ENCODE data around the gene ATP5PB.

Gene ATP5PB

DNA sequence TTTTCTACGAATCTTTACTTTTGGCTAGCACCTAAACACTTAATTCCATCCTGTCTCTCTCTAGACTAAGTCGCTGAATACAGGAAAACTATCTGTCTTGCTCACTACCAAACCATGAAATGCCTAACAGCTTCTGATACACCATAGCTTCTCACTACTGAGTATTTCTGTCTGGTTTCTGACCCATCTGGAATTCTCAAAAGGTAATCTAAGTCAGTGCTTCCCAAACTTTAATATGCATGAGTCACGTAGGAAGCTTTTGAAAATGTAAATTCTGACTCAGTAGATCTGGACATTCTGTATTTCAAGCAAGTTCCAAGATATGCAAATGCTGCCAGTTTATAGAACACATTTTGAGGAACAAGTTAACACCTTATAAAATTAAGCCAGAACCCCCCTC lies 12.5 kb upstream of the ATP5PB start:
- DNase-seq (no peak), ATAC-seq (ENCODE audit: insufficient read depth, low read depth) (no peak)
- Histone ChIP-seq H3K9ac (ENCODE audit: low read depth, low read length) (no peak overlapping the region), H3K4me1 (ENCODE audit: insufficient read depth, low read length) (no peaks in the 10 kb centered on the region), H3K36me3 (ENCODE audit: insufficient read depth, low read length) (peaks cover 43% of the 10 kb centered on the region), H3K79me2 (ENCODE audit: insufficient read depth, low read length) (no peaks in the 10 kb centered on the region), H3K4me3 (ENCODE audit: low read depth in 1 of 2, low read length in 2 of 2) (no peak overlapping the region), H4K20me1 (ENCODE audit: insufficient read depth, low read length) (no peaks in the 10 kb centered on the region), H2AFZ (ENCODE audit: low read depth, low read length) (no peak overlapping the region), H3K9me3 (ENCODE audit: insufficient read depth, low read length, severe bottlenecking) (no peaks in the 10 kb centered on the region), H3K27ac (ENCODE audit: low read length) (no peak overlapping the region), H3K4me2 (ENCODE audit: insufficient read depth, low read length) (no peak overlapping the region), H3K27me3 (ENCODE audit: insufficient read depth, low read length, poor library complexity) (no peaks in the 10 kb centered on the region)
- TF ChIP-seq, protein P1, sequence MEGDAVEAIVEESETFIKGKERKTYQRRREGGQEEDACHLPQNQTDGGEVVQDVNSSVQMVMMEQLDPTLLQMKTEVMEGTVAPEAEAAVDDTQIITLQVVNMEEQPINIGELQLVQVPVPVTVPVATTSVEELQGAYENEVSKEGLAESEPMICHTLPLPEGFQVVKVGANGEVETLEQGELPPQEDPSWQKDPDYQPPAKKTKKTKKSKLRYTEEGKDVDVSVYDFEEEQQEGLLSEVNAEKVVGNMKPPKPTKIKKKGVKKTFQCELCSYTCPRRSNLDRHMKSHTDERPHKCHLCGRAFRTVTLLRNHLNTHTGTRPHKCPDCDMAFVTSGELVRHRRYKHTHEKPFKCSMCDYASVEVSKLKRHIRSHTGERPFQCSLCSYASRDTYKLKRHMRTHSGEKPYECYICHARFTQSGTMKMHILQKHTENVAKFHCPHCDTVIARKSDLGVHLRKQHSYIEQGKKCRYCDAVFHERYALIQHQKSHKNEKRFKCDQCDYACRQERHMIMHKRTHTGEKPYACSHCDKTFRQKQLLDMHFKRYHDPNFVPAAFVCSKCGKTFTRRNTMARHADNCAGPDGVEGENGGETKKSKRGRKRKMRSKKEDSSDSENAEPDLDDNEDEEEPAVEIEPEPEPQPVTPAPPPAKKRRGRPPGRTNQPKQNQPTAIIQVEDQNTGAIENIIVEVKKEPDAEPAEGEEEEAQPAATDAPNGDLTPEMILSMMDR (IDR thresholded peaks at IDR 0.05; ENCODE audit: borderline replicate concordance, extremely low read depth, low read length, poor library complexity, severe bottlenecking): no peak
- no peak for TF ChIP-seq EZH2 (IDR thresholded peaks at IDR 0.05; ENCODE audit: borderline replicate concordance, low read depth, low read length, severe bottlenecking)

DNA sequence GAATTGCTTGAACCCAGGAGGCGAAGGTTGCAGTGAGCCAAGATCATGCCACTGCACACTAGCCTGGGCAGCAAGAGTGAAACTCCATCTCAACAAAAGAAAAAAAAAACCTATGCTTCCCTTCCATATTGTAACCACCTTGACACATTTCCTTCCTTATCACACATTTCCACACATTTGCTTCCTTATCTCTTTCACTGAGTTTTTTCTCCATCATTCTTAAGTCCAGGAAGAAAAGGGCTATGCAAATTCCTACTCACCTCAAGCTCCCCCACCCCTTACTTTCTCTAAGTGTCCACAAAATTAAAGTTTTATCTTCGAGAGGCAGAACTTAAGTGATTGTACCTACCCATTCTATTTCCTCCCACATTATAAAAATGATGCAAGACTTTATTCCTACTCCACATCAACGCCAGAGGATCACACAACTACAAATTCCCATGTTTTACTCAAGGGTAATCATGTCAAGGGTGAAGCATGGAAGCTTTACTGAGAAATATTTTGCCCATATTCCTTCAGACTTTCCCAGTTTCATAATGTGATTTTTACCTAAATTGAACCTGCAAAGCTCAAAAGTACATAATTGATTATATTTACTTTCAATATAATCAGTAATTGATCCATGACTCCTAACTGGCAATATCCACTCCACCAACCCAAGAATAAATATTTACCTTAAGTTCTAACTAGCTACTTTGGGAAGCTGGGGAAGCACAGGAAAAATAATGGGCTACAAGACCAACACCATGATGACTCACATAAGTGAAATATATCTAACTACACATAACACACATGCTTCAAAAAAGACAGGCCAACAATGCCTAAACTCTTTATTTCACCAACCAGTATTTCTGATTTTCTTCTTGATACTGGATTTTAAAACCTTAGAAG lies 9.6 kb upstream of the ATP5PB start:
- Histone ChIP-seq H2AFZ (ENCODE audit: low read depth, low read length) (no peak overlapping the region), H3K27ac (ENCODE audit: low read length) (no peak overlapping the region), H3K4me1 (ENCODE audit: insufficient read depth, low read length) (no peaks in the 10 kb centered on the region), H3K27me3 (ENCODE audit: insufficient read depth, low read length, poor library complexity) (no peaks in the 10 kb centered on the region), H3K36me3 (ENCODE audit: insufficient read depth, low read length) (peaks cover 73% of the 10 kb centered on the region), H3K4me2 (ENCODE audit: insufficient read depth, low read length) (no peak overlapping the region), H4K20me1 (ENCODE audit: insufficient read depth, low read length) (0 out of 2 replicates have a peak, but pooled peaks cover 6% of the 10 kb centered on the region), H3K9ac (ENCODE audit: low read depth, low read length) (no peak overlapping the region), H3K79me2 (ENCODE audit: insufficient read depth, low read length) (peaks cover 5% of the 10 kb centered on the region; the same call in 1 of the 2 replicates), H3K4me3 (ENCODE audit: low read depth in 1 of 2, low read length in 2 of 2) (no peak overlapping the region), H3K9me3 (ENCODE audit: insufficient read depth, low read length, severe bottlenecking) (no peaks in the 10 kb centered on the region)
- ATAC-seq (ENCODE audit: insufficient read depth, low read depth) (no peak), DNase-seq (no peak)
- TF ChIP-seq, protein P1 (IDR thresholded peaks at IDR 0.05; ENCODE audit: borderline replicate concordance, extremely low read depth, low read length, poor library complexity, severe bottlenecking): no peak
- TF ChIP-seq EZH2 (IDR thresholded peaks at IDR 0.05; ENCODE audit: borderline replicate concordance, low read depth, low read length, severe bottlenecking): no peak

DNA sequence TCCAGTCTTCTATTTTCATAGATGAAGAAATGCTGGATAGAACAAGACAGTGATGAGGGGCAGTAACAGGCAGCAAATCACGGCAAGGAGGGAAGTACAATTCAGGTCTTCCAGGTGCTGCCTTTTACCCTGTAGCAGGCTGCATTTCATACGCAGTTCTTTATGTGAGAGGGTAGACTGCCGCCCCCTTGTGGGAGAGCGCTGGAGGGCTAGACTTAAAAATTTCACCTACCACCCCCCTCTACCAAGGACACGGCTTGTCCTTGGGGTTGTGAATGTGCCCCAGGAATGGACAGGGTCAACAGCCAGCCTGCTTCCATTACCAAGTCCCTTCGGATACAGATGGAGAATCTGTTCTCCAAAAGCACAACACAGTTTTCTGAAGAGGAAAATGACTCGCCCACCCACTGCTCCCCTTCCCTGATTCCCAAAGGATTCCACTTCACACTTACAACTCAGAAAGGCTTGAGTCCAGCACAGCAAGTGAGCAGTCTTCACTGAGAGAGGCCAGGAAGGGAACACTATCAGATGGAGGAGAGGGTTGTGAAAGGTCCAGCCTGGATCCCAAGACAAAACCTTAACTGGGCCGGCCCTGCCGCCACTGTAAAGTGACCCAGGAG lies 7.6 kb upstream of the ATP5PB start:
- DNase-seq: peak; percentile 67

More for the DNA sequence above, 7.6 kb upstream of the ATP5PB start:
- Histone ChIP-seq H3K27ac (ENCODE audit: low read length) (no peak overlapping the region), H3K4me2 (ENCODE audit: insufficient read depth, low read length) (no peak overlapping the region), H4K20me1 (ENCODE audit: insufficient read depth, low read length) (0 out of 2 replicates have a peak, but pooled peaks cover 6% of the 10 kb centered on the region), H3K27me3 (ENCODE audit: insufficient read depth, low read length, poor library complexity) (no peaks in the 10 kb centered on the region), H3K79me2 (ENCODE audit: insufficient read depth, low read length) (peaks cover 24% of the 10 kb centered on the region), H3K4me3 (ENCODE audit: low read depth in 1 of 2, low read length in 2 of 2) (no peak overlapping the region), H3K4me1 (ENCODE audit: insufficient read depth, low read length) (peaks cover 11% of the 10 kb centered on the region), H2AFZ (ENCODE audit: low read depth, low read length) (no peak overlapping the region), H3K36me3 (ENCODE audit: insufficient read depth, low read length) (peaks cover 93% of the 10 kb centered on the region), H3K9me3 (ENCODE audit: insufficient read depth, low read length, severe bottlenecking) (no peaks in the 10 kb centered on the region), H3K9ac (ENCODE audit: low read depth, low read length) (no peak overlapping the region)
- TF ChIP-seq, protein P1 (IDR thresholded peaks at IDR 0.05; ENCODE audit: borderline replicate concordance, extremely low read depth, low read length, poor library complexity, severe bottlenecking): peak; percentile 73
- no peak for TF ChIP-seq EZH2 (IDR thresholded peaks at IDR 0.05; ENCODE audit: borderline replicate concordance, low read depth, low read length, severe bottlenecking)
- ATAC-seq (ENCODE audit: insufficient read depth, low read depth): peak; percentile 83
